Measurements from ENCODE around the gene SMAP2.
"Not testable (repeated sequence)": the region's sequence is repeated elsewhere in the genome, so short reads cannot be mapped to it uniquely, and the experiment has no call there.

SMAP2 gene

DNA sequence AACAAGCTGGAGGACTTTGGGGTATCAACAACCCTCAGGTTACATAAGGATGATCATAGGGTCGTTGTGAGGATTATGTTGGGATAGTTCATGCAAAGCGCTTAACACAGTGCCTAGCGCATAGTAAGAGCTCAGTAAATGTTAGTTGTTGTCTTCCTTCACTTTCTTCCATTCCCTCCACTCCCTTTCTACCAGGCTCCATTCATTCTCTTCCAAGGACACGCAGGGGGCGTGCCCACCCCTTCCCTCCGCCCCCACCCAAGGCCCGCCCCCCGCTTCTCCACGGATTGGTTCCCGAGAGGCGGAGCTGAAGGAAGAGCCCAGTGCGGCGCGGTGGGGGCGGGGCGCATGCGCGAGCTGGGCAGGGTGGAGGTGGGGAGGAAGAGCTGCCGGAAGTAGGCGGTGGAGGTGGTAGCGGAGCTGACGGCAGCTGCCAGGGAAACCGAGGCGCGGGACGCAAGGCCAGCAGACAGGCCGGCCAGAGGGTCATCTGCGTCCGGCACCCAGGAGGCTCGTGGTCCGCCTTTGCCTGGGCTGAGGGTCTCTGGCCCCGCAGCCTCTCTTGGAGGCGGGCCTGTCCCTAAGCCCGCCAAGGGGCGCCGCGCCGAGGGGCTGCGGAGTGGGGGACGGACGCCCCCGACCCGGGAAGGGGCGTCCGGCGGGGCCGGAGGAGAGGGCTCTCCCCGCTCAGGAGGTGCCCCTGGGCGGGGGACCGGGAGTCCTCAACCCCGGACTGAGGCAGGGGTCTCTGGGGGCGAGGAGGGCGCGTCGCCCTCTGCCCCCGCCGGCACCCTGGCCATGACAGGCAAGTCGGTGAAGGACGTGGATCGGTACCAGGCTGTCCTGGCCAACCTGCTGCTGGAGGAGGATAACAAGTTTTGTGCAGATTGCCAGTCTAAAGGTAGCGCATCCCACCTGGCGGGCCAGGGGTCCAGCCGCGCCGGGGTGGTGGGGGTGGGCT lies at the start of gene SMAP2:
Gene SMAP2 (plus strand): TSS at position 405 of the 961 bp plus-strand sequence. CDS start 394 bp downstream, at position 799.
- peak; percentile 91 to 95 (median 93) for DNase-seq (ENCODE audit: low read depth in 4 of 4, low spot score in 1 of 4)

DNA sequence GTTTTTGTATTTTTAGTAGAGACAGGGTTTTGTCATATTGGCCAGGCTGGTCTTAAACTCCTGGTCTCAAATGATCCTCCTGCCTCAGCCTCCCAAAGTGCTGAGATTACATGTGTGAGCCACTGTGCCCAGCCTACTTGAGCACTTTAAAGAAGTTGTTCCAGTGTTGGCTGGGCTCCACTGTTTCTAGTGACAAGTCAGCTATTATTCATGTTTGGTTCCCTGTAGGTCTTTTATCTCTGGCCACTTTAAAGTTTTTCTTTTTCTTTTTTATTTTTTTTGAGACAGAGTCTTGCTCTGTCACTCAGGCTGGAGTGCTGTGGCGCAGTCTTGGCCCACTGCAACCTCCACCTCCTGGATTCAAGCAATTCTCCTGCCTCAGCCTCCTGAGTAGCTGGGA lies 42.1 kb upstream of the SMAP2 start:
- DNase-seq (ENCODE audit: low read depth in 4 of 4, low spot score in 1 of 4): not testable (repeated sequence)

DNA sequence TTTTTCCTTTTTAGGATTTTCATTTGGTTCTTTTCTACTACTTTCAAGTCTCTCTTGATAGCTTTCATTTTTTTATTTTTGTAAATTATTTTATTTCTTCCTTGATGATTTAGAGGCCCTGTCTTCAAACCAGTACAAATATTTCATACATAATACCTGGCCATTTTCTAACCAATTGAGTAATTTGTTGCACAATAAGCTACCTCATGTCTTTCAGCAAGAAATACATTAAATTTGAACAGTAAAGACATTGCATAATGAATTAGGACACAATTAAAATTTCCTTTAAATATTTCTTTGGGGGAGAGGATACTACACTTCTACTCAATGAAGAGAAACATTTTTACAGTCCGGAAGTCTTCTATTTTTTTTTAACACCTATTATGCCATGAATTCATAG lies 40.8 kb upstream of the SMAP2 start:
- DNase-seq (ENCODE audit: low read depth in 4 of 4, low spot score in 1 of 4): no peak

GRCh38 chr1:40337443-40337842 lies 36.1 kb upstream of the SMAP2 start:
- no peak for DNase-seq (ENCODE audit: low read depth in 4 of 4, low spot score in 1 of 4)

DNA sequence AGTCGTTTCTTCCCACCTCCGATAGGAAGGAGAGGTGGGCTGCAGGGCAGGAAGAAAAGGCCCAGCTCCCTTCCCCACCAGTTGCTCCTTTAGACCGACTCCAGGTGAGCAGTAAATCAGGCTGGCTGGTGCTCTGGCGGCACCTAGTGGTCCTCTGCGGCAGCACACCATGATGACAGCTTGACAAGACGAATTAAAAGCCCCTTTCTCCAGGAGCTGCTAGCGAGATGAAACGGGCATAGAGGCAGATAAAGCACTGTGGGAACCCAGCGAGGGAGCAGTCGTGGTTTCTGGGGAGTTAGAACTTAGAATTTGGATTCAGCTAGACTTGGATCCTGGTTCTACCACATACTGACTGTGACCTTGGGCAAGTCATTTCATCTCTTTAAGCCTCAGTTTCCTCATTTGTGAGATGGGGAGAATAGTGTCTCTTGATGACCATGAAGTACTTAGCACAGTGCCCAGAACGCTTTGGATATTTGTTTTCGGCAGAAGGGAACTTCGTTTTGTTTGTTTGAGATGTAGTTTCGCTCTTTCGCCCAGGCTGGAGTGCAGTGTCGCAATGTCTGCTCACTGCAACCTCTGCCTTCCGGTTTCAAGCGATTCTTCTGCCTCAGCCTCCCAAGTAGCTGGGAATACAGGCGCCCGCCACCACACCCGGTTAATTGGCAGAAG lies 34.6 kb upstream of the SMAP2 start:
- peak; percentile 67 to 88 (median 81) for DNase-seq (ENCODE audit: low read depth in 4 of 4, low spot score in 1 of 4)

GRCh38 chr1:40339420-40340323 lies 33.9 kb upstream of the SMAP2 start:
- no peak for DNase-seq (ENCODE audit: low read depth in 4 of 4, low spot score in 1 of 4)

GRCh38 chr1:40341491-40342380 lies 31.8 kb upstream of the SMAP2 start:
- no peak for DNase-seq (ENCODE audit: low read depth in 4 of 4, low spot score in 1 of 4)

DNA sequence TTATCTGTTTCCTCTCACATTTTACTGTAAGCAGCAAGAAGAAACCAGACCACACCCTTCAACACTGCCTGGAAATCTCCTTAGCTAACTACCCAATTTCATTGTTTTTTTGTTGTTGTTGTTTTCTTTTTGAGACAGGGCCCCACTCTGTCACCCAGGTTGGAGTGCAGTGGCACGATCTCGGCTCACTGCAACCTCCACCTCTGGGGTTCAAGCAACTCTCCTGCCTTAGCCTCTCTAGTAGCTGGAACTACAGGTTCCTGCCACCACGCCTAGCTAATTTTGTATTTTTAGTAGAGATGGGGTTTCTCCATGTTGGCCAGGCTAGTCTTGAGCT lies 31.2 kb upstream of the SMAP2 start:
- not testable (repeated sequence) for DNase-seq (ENCODE audit: low read depth in 4 of 4, low spot score in 1 of 4)

DNA sequence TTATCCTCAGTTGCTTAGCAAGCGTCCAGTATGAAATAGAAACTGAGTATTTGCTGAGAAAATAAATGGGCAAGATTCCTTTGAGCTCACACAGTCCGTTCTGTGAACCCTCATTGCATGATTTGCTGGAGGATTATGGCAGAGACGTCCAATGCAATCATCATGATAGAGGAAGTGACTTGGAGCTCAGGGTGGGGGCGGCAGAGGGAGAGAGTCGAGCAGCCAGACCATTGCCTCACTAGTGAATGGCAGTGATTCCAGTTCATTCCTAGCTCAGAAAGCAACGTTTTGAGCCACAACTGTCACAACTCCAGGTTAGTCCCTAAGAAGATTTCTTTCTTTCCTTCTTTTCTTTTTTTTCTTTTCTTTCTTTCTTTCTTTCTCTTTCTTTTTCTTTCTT lies 28.9 kb upstream of the SMAP2 start:
- DNase-seq (ENCODE audit: low read depth in 4 of 4, low spot score in 1 of 4): no peak

DNA sequence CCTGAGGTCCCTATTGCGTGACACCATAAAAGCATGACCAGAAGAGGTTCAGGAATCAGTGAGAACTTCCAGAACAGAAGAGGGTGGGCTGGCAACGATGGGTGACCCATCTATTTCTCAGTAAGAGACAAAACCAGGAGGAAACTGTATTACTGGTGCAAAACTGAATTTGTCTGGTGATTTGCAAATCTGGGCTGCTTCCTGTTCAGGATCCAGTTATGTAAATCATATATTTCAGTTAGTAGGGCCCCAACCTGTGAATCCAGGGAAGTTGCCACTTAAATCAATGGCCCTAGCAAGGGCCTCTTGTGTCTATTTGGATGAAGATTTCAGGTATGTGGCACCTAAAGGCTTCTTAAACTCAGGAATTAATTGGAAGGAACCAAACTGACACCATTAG lies 23.1 kb upstream of the SMAP2 start:
- no peak for DNase-seq (ENCODE audit: low read depth in 4 of 4, low spot score in 1 of 4)

DNA sequence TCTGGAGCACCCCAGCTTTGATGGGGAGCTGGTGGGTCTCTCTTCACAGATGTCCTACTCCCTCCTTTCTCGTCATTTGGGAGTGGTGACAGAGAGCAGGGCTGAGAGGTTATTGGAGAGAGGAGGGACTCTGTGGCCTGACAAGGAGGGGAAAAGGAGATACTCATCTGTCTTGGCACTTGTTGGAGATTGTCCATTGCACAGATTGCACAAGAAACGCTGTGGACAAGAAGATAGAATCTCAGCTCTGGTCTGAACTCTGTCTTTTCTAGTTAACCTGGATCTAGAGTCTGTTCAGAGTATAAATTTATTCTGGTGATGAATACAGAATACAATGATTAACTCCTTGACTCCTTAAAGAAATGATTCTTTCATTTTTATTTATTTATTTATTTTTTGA lies 22.4 kb upstream of the SMAP2 start:
- no peak for DNase-seq (ENCODE audit: low read depth in 4 of 4, low spot score in 1 of 4)

GRCh38 chr1:40352126-40352525 lies 21.4 kb upstream of the SMAP2 start:
- no peak for DNase-seq (ENCODE audit: low read depth in 4 of 4, low spot score in 1 of 4)

GRCh38 chr1:40353082-40353481 lies 20.4 kb upstream of the SMAP2 start:
- DNase-seq (ENCODE audit: low read depth in 4 of 4, low spot score in 1 of 4): no peak

GRCh38 chr1:40357625-40358024 lies 15.9 kb upstream of the SMAP2 start:
- no peak for DNase-seq (ENCODE audit: low read depth in 4 of 4, low spot score in 1 of 4)

DNA sequence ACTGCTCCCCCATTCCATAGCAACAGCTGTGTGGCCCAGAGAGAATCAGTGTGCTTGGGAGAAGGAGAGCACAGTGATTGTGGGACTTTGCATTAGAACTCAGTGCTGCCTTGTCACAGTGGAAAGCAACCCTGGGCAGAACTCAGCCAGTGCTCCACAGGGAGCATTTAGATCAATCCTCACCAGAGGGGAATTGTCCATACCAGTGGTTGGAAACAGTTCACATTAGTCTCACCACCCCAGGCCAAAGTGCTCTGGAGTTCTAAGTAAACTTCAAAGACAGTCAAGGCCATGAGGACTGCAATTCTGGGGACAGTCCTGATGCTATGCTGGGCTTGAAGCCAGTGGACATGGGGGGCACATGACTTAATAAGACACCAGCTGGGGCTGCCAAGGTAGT lies 12.9 kb upstream of the SMAP2 start:
- DNase-seq (ENCODE audit: low read depth in 4 of 4, low spot score in 1 of 4): no peak

DNA sequence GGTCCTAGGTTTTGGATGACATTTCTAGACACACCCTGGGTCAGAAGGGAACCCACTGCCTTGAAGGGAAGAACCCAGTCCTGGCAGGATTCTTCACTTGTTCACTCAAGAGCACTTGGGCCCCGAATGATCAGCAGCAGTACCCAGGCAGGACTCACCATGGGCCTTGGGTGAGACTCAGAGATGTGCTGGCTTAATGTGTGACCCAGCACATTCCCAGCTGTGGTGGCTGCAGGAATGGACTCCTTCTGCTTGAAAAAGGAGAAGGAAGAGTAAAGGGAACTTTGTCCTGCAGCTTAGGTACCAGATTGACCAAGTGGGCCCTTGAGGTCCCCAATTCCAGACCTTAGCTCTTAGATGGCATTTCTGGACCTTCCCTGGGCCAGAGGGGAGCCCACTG lies 12.3 kb upstream of the SMAP2 start:
- DNase-seq (ENCODE audit: low read depth in 4 of 4, low spot score in 1 of 4): no peak

DNA sequence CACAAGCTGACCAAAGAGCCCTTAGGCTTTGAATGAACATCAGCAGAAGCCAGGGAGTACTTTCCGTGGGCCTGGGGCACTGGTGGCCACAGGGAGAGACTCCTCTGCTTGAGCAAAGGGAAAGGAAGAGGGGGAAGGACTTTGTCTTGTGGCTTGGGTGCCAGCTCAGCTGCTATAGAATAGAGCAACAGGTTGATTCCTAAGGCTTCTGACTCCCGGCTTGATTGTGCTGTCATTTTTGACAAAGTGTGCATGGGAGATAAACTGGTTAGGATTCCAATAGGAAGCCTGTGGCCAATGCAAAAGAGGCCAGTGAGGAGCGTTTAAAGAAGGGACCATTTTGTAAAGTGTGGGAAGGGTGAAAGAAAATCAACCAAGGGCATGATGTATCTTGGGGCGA lies 11.9 kb upstream of the SMAP2 start:
- no peak for DNase-seq (ENCODE audit: low read depth in 4 of 4, low spot score in 1 of 4)

DNA sequence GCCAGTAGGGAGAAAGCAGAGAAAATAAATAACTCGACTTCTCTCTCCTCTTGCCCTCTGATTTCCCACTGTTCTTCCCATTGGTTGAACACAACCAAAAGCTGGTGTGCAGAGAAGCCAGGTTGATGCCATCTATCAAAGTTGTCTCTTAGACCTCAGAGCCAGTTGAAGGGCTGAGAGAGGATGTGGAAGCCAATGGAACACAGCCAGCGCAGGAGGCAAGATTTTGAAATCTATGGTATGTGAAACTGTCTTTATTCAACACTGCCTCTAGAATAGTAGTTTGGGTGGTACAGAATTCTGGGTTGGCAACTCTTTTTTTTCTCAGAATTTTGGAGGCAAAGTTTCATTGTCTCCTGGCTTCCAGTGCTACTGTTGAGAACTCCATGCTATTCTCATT lies 11.3 kb upstream of the SMAP2 start:
- DNase-seq (ENCODE audit: low read depth in 4 of 4, low spot score in 1 of 4): no peak

- DNase-seq (ENCODE audit: low read depth in 4 of 4, low spot score in 1 of 4): no peak
Observed at GRCh38 chr1:40362699-40363098, 10.8 kb upstream of the SMAP2 start.

- DNase-seq (ENCODE audit: low read depth in 4 of 4, low spot score in 1 of 4): no peak
Observed at GRCh38 chr1:40363721-40364120, 9.8 kb upstream of the SMAP2 start.
